HEK293 (cell line): ENCODE data around the gene OR10AD1.

ENCODE experiments used
- GFI1B ChIP-seq: fragments of 450-650 bp; formaldehyde crosslinking; IDR thresholded peaks from 2 replicates; pipeline ENCODE4 v1.5.1; 2016; ENCODE audit warnings: missing biosample characterization, missing genetic modification characterization
- OSR2 ChIP-seq: fragments of 450-650 bp; formaldehyde crosslinking; IDR thresholded peaks from 2 replicates; pipeline ENCODE4 v1.5.1; 2016; ENCODE audit warnings: missing biosample characterization, missing genetic modification characterization
- RBAK ChIP-seq: fragments of 450-650 bp; formaldehyde crosslinking; IDR thresholded peaks from 2 replicates; pipeline ENCODE4 v1.5.1; 2016; ENCODE audit warnings: missing biosample characterization, missing genetic modification characterization
- SALL2 ChIP-seq: fragments of 450-650 bp; formaldehyde crosslinking; IDR thresholded peaks from 2 replicates; pipeline ENCODE4 v1.5.0; 2017; ENCODE audit warnings: missing biosample characterization, mild to moderate bottlenecking, missing genetic modification characterization, borderline replicate concordance
- SCRT1 ChIP-seq: fragments of 450-650 bp; formaldehyde crosslinking; IDR thresholded peaks from 2 replicates; pipeline ENCODE4 v1.5.1; 2016; ENCODE audit warnings: missing biosample characterization, missing genetic modification characterization, borderline replicate concordance
- YY1 ChIP-seq: fragments of 450-650 bp; formaldehyde crosslinking; IDR thresholded peaks from 2 replicates; pipeline ENCODE4 v1.5.1; 2018; ENCODE audit warnings: missing biosample characterization, missing genetic modification characterization
- ZBTB1 ChIP-seq: fragments of 450-650 bp; formaldehyde crosslinking; IDR thresholded peaks from 2 replicates; pipeline ENCODE4 v1.5.1; 2016; ENCODE audit warnings: missing biosample characterization, missing genetic modification characterization
- ZBTB48 ChIP-seq: fragments of 450-650 bp; formaldehyde crosslinking; IDR thresholded peaks from 2 replicates; pipeline ENCODE4 v1.5.1; 2016; ENCODE audit warnings: missing biosample characterization, missing genetic modification characterization
- ZBTB8A ChIP-seq: fragments of 450-650 bp; formaldehyde crosslinking; IDR thresholded peaks from 2 replicates; pipeline ENCODE4 v1.5.1; 2016; ENCODE audit warnings: missing biosample characterization, missing genetic modification characterization
- ZNF133 ChIP-seq: fragments of 450-650 bp; formaldehyde crosslinking; IDR thresholded peaks from 2 replicates; pipeline ENCODE4 v1.5.1; 2016; ENCODE audit warnings: missing biosample characterization, missing genetic modification characterization
- ZNF140 ChIP-seq: fragments of 450-650 bp; formaldehyde crosslinking; IDR thresholded peaks from 2 replicates; pipeline ENCODE4 v1.5.1; 2016; ENCODE audit warnings: missing biosample characterization, missing genetic modification characterization
- ZNF157 ChIP-seq: fragments of 450-650 bp; formaldehyde crosslinking; IDR thresholded peaks from 2 replicates; pipeline ENCODE4 v1.5.1; 2016; ENCODE audit warnings: missing biosample characterization, missing genetic modification characterization
- ZNF169 ChIP-seq: fragments of 450-650 bp; formaldehyde crosslinking; IDR thresholded peaks from 2 replicates; pipeline ENCODE4 v1.5.1; 2016; ENCODE audit warnings: missing biosample characterization, missing genetic modification characterization
- ZNF174 ChIP-seq: fragments of 450-650 bp; formaldehyde crosslinking; IDR thresholded peaks from 2 replicates; pipeline ENCODE4 v1.5.0; 2017; ENCODE audit warnings: missing biosample characterization, mild to moderate bottlenecking, missing genetic modification characterization
- ZNF2 ChIP-seq: fragments of 450-650 bp; formaldehyde crosslinking; IDR thresholded peaks from 2 replicates; pipeline ENCODE4 v1.5.1; 2016; ENCODE audit warnings: missing biosample characterization, missing genetic modification characterization
- ZNF211 ChIP-seq: fragments of 450-650 bp; formaldehyde crosslinking; IDR thresholded peaks from 2 replicates; pipeline ENCODE4 v1.5.1; 2016; ENCODE audit warnings: low read depth, missing biosample characterization, missing genetic modification characterization
- ZNF292 ChIP-seq: fragments of 450-650 bp; formaldehyde crosslinking; IDR thresholded peaks from 2 replicates; pipeline ENCODE4 v1.5.1; 2016; ENCODE audit warnings: low read depth, missing biosample characterization, missing genetic modification characterization, borderline replicate concordance
- ZNF311 ChIP-seq: fragments of 450-650 bp; formaldehyde crosslinking; IDR thresholded peaks from 2 replicates; pipeline ENCODE4 v1.5.1; 2017; ENCODE audit warnings: missing biosample characterization, missing genetic modification characterization, borderline replicate concordance
- ZNF404 ChIP-seq: fragments of 450-650 bp; formaldehyde crosslinking; IDR thresholded peaks from 2 replicates; pipeline ENCODE4 v1.5.1; 2017; ENCODE audit warnings: missing biosample characterization, missing genetic modification characterization
- ZNF416 ChIP-seq: fragments of 450-650 bp; formaldehyde crosslinking; IDR thresholded peaks from 2 replicates; pipeline ENCODE4 v1.5.1; 2016; ENCODE audit warnings: missing biosample characterization, missing genetic modification characterization
- ZNF529 ChIP-seq: fragments of 450-650 bp; formaldehyde crosslinking; IDR thresholded peaks from 2 replicates; pipeline ENCODE4 v1.5.1; 2017; ENCODE audit warnings: missing genetic modification characterization, missing biosample characterization; ENCODE audit not compliant: insufficient replicate concordance
- ZNF610 ChIP-seq: fragments of 450-650 bp; formaldehyde crosslinking; IDR thresholded peaks from 2 replicates; pipeline ENCODE4 v1.5.1; 2016; ENCODE audit warnings: missing biosample characterization, missing genetic modification characterization, borderline replicate concordance
- ZNF621 ChIP-seq: fragments of 450-650 bp; formaldehyde crosslinking; IDR thresholded peaks from 2 replicates; pipeline ENCODE4 v1.5.1; 2017; ENCODE audit warnings: missing biosample characterization, missing genetic modification characterization
- ZNF830 ChIP-seq: fragments of 450-650 bp; IDR thresholded peaks from 2 replicates; pipeline ENCODE4 v1.5.0; 2018; ENCODE audit warnings: missing biosample characterization, missing genetic modification characterization, low read depth, mild to moderate bottlenecking, moderate library complexity
- ZSCAN23 ChIP-seq: fragments of 450-650 bp; formaldehyde crosslinking; IDR thresholded peaks from 2 replicates; pipeline ENCODE4 v1.5.1; 2016; ENCODE audit warnings: missing biosample characterization, missing genetic modification characterization
- TF ChIP-seq, protein P1 (sequence below): fragments of 450-650 bp; formaldehyde crosslinking; IDR thresholded peaks from 2 replicates; pipeline ENCODE4 v1.5.1; 2016; ENCODE audit warnings: missing biosample characterization, missing genetic modification characterization
- TF ChIP-seq, protein P2 (sequence below): fragments of 450-650 bp; formaldehyde crosslinking; IDR thresholded peaks from 2 replicates; pipeline ENCODE4 v1.5.1; 2016; ENCODE audit warnings: missing biosample characterization, missing genetic modification characterization
- TF ChIP-seq, protein P3 (sequence below): fragments of 450-650 bp; formaldehyde crosslinking; IDR thresholded peaks from 2 replicates; pipeline ENCODE4 v1.5.1; 2016; ENCODE audit warnings: missing biosample characterization, missing genetic modification characterization
- TF ChIP-seq, protein P4 (sequence below): fragments of 450-650 bp; formaldehyde crosslinking; IDR thresholded peaks from 2 replicates; pipeline ENCODE4 v1.5.1; 2016; ENCODE audit warnings: missing biosample characterization, missing genetic modification characterization
- TF ChIP-seq, protein P5 (sequence below): fragments of 450-650 bp; formaldehyde crosslinking; IDR thresholded peaks from 2 replicates; pipeline ENCODE4 v1.5.1; 2016; ENCODE audit warnings: missing biosample characterization, missing genetic modification characterization, borderline replicate concordance

The OR10AD1 gene

DNA sequence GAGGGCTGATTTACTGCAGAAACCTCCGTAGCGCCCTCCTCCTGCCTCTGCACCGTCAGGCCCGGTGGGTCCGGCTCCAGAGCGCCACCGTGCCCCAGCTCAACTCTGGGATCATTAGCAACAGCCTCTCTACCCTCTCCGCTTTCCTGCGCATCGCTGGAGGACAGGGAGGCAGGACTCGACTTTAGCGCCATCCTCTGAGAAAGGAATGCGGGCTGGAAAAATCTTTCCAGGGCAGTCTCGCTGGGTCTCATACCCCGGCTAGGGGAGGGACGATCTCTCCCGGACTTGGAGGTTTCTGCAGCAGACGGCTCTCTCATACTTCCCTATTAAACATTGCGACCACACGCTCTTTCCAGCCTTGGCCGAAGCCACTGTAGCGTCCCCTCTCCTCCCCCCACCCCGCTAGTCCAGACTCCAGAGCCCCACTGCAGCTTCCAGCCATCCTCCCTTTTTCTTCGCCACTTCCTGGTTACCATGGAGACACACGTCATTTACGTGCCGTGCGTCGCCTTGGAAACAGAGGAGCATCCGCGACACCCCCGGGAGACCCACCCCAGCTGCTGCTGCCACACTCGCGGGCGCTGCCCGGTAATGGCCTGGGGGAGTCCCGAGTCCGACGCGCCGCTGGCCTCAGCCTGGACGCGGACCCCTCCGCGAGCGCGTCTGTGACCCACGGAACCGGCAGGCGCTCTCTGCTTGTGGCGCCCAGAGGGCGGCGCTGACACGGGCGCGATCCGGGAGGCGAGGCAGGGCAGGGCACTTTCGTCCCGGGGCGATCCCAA lies 19.8 kb downstream of the OR10AD1 start, which contains the start of gene CCDC184 (continued):
- no peak for TF ChIP-seq OSR2 (tag by site-specific recombination)
- no peak for TF ChIP-seq ZNF529 (tag by site-specific recombination)
- no peak for TF ChIP-seq ZNF169 (tag by site-specific recombination)
- TF ChIP-seq ZBTB1 (tag by site-specific recombination), result no peak
- TF ChIP-seq ZSCAN23, result no peak
- no peak for TF ChIP-seq ZNF292 (tag by site-specific recombination)
- no peak for TF ChIP-seq ZNF621 (tag by site-specific recombination)
- no peak for TF ChIP-seq ZNF211 (tag by site-specific recombination)
- TF ChIP-seq ZNF830 (tag by site-specific recombination), result no peak
- TF ChIP-seq, protein P1, sequence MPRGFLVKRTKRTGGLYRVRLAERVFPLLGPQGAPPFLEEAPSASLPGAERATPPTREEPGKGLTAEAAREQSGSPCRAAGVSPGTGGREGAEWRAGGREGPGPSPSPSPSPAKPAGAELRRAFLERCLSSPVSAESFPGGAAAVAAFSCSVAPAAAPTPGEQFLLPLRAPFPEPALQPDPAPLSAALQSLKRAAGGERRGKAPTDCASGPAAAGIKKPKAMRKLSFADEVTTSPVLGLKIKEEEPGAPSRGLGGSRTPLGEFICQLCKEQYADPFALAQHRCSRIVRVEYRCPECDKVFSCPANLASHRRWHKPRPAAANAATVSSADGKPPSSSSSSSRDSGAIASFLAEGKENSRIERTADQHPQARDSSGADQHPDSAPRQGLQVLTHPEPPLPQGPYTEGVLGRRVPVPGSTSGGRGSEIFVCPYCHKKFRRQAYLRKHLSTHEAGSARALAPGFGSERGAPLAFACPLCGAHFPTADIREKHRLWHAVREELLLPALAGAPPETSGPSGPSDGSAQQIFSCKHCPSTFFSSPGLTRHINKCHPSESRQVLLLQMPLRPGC, result no peak
- TF ChIP-seq, protein P2, sequence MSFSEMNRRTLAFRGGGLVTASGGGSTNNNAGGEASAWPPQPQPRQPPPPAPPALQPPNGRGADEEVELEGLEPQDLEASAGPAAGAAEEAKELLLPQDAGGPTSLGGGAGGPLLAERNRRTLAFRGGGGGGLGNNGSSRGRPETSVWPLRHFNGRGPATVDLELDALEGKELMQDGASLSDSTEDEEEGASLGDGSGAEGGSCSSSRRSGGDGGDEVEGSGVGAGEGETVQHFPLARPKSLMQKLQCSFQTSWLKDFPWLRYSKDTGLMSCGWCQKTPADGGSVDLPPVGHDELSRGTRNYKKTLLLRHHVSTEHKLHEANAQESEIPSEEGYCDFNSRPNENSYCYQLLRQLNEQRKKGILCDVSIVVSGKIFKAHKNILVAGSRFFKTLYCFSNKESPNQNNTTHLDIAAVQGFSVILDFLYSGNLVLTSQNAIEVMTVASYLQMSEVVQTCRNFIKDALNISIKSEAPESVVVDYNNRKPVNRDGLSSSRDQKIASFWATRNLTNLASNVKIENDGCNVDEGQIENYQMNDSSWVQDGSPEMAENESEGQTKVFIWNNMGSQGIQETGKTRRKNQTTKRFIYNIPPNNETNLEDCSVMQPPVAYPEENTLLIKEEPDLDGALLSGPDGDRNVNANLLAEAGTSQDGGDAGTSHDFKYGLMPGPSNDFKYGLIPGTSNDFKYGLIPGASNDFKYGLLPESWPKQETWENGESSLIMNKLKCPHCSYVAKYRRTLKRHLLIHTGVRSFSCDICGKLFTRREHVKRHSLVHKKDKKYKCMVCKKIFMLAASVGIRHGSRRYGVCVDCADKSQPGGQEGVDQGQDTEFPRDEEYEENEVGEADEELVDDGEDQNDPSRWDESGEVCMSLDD (tag by site-specific recombination), result no peak
- TF ChIP-seq SALL2 (tag by site-specific recombination), result no peak
- TF ChIP-seq ZNF416 (tag by site-specific recombination), result no peak
- peak; percentile 94 for TF ChIP-seq ZBTB8A (tag by site-specific recombination)
- TF ChIP-seq GFI1B (tag by site-specific recombination), result no peak
- TF ChIP-seq RBAK, result no peak
- TF ChIP-seq SCRT1 (tag by site-specific recombination), result no peak
- TF ChIP-seq ZNF404, result no peak
- TF ChIP-seq, protein P3, sequence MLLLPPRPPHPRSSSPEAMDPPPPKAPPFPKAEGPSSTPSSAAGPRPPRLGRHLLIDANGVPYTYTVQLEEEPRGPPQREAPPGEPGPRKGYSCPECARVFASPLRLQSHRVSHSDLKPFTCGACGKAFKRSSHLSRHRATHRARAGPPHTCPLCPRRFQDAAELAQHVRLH (tag by site-specific recombination), result no peak
- TF ChIP-seq ZNF610 (tag by site-specific recombination), result no peak
- 0 out of 2 replicates have a peak, but pooled peaks have one; percentile 35 for TF ChIP-seq ZNF2 (tag by site-specific recombination)
- no peak for TF ChIP-seq ZNF174 (tag by site-specific recombination)
- TF ChIP-seq, protein P4, sequence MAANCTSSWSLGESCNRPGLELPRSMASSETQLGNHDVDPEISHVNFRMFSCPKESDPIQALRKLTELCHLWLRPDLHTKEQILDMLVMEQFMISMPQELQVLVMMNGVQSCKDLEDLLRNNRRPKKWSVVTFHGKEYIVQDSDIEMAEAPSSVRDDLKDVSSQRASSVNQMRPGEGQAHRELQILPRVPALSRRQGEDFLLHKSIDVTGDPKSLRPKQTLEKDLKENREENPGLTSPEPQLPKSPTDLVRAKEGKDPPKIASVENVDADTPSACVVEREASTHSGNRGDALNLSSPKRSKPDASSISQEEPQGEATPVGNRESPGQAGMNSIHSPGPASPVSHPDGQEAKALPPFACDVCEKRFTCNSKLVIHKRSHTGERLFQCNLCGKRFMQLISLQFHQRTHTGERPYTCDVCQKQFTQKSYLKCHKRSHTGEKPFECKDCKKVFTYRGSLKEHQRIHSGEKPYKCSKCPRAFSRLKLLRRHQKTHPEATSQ (tag by site-specific recombination), result no peak
- no peak for TF ChIP-seq ZNF140
- TF ChIP-seq ZBTB48, result no peak; the same call in 1 of the 2 replicates
- no peak for TF ChIP-seq YY1 (tag by site-specific recombination)
- TF ChIP-seq ZNF311 (tag by site-specific recombination), result no peak
- no peak for TF ChIP-seq ZNF133 (tag by site-specific recombination)
- no peak for TF ChIP-seq ZNF157 (tag by site-specific recombination)
- TF ChIP-seq, protein P5, sequence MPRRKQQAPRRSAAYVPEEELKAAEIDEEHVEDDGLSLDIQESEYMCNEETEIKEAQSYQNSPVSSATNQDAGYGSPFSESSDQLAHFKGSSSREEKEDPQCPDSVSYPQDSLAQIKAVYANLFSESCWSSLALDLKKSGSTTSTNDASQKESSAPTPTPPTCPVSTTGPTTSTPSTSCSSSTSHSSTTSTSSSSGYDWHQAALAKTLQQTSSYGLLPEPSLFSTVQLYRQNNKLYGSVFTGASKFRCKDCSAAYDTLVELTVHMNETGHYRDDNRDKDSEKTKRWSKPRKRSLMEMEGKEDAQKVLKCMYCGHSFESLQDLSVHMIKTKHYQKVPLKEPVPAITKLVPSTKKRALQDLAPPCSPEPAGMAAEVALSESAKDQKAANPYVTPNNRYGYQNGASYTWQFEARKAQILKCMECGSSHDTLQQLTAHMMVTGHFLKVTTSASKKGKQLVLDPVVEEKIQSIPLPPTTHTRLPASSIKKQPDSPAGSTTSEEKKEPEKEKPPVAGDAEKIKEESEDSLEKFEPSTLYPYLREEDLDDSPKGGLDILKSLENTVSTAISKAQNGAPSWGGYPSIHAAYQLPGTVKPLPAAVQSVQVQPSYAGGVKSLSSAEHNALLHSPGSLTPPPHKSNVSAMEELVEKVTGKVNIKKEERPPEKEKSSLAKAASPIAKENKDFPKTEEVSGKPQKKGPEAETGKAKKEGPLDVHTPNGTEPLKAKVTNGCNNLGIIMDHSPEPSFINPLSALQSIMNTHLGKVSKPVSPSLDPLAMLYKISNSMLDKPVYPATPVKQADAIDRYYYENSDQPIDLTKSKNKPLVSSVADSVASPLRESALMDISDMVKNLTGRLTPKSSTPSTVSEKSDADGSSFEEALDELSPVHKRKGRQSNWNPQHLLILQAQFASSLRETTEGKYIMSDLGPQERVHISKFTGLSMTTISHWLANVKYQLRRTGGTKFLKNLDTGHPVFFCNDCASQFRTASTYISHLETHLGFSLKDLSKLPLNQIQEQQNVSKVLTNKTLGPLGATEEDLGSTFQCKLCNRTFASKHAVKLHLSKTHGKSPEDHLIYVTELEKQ (tag by site-specific recombination), result no peak
